H1 (cell line): ENCODE results near the gene CCNE1. TPM values are rescaled to one million over a fixed set of nuclear protein-coding genes. Genes with fewer than 3 reads are reported as not detected.
A peak's percentile ranks its signal among the peaks of the same experiment; 100 is the strongest.

ENCODE experiments used
- CTCF ChIA-PET: fragments of 300-600 bp; sonication (Branson Sonifier 250); formaldehyde crosslinking; loops from one replicate; lab custom pipeline; 2021; ENCODE audit not compliant: partially characterized antibody; lab: Charles Lee
- POLR2A ChIA-PET: fragments of 300-600 bp; sonication (Branson Sonifier 250); formaldehyde crosslinking; loops from one replicate; lab custom pipeline; 2021; ENCODE audit warnings: inconsistent platforms; ENCODE audit not compliant: partially characterized antibody; lab: Charles Lee
- DNase-seq, 2 experiments: peaks; one replicate each; pipeline versions ENCODE4 v3.0.0 to v3.0.0-alpha.2; 2010 to 2022; ENCODE audit warnings: low spot score in 2 of 2, low read depth in 1 of 2, mixed read lengths in 1 of 2
- FAIRE-seq: peaks from 2 replicates; lab custom pipeline; 2011; peaks lifted over from hg19 to GRCh38; lab: Jason Lieb, UNC
- H2AFZ ChIP-seq: 2 replicates; pipeline ENCODE4 v1.8.1; 2012; ENCODE audit warnings: low read length, inconsistent platforms
- H2AK5ac ChIP-seq: 2 replicates; pipeline ENCODE4 v1.6.1; 2013; ENCODE audit warnings: low read depth, low read length
- H2BK120ac ChIP-seq: replicated peaks from 2 replicates; pipeline ENCODE3; 2013; ENCODE audit warnings: low read depth, low read length, inconsistent platforms
- H2BK12ac ChIP-seq: 2 replicates; pipeline ENCODE4 v1.6.1; 2013; ENCODE audit warnings: low read depth, low read length
- H2BK15ac ChIP-seq: 2 replicates; pipeline ENCODE4 v1.6.1; 2013; ENCODE audit warnings: low read length
- H2BK20ac ChIP-seq: 2 replicates; pipeline ENCODE4 v1.6.1; 2013; ENCODE audit warnings: low read length
- H2BK5ac ChIP-seq: 2 replicates; pipeline ENCODE4 v1.6.1; 2013; ENCODE audit warnings: low read depth, low read length
- H3K14ac ChIP-seq: 2 replicates; pipeline ENCODE4 v1.6.1; 2013; ENCODE audit warnings: inconsistent platforms; ENCODE audit not compliant: insufficient read length
- H3K18ac ChIP-seq: 2 replicates; pipeline ENCODE4 v1.6.1; 2013; ENCODE audit warnings: low read length; ENCODE audit errors: extremely low read depth
- H3K23ac ChIP-seq: 2 replicates; pipeline ENCODE4 v1.6.1; 2013; ENCODE audit warnings: inconsistent platforms; ENCODE audit not compliant: insufficient read length
- H3K23me2 ChIP-seq: 2 replicates; pipeline ENCODE4 v1.6.1; 2013; ENCODE audit warnings: low read depth, low read length
- H3K27ac ChIP-seq: 2 replicates; pipeline ENCODE4 v1.6.1; 2011; ENCODE audit warnings: low read depth, low read length, inconsistent platforms
- H3K27me3 ChIP-seq, 4 experiments: replicated peaks in 1 of 4; 1 replicate in 1 of 4; 2 replicates in 3 of 4; pipeline versions ENCODE4 v1.6.1 to v1.8.1; 2011 to 2013; ENCODE audit warnings: low read length in 3 of 4, mild to moderate bottlenecking in 3 of 4, inconsistent platforms in 2 of 4, mixed read lengths in 2 of 4, moderate library complexity in 1 of 4; ENCODE audit not compliant: control insufficient read depth in 3 of 4, insufficient read depth in 3 of 4; ENCODE audit errors: extremely low read depth in 1 of 4
- H3K36me3 ChIP-seq, 4 experiments: 2 replicates each; pipeline versions ENCODE4 v1.6.1 to v1.8.1; 2011 to 2013; ENCODE audit warnings: mild to moderate bottlenecking in 4 of 4, low read length in 3 of 4, moderate library complexity in 2 of 4, control low read depth in 1 of 4, inconsistent platforms in 1 of 4; ENCODE audit not compliant: insufficient read depth in 4 of 4, control insufficient read depth in 2 of 4
- H3K4ac ChIP-seq: replicated peaks from 2 replicates; pipeline ENCODE3; 2013; ENCODE audit warnings: low read length, low read depth, mixed read lengths, inconsistent platforms; ENCODE audit not compliant: insufficient read length
- H3K4me1 ChIP-seq, 4 experiments: replicated peaks in 1 of 4; 1 replicate in 1 of 4; 2 replicates in 3 of 4; pipeline versions ENCODE4 v1.6.1 to v1.8.1; 2011 to 2013; ENCODE audit warnings: low read length in 3 of 4, inconsistent platforms in 2 of 4, mixed read lengths in 1 of 4; ENCODE audit not compliant: insufficient read depth in 4 of 4, control insufficient read depth in 3 of 4
- H3K4me2 ChIP-seq, 2 experiments: 2 replicates each; pipeline versions ENCODE4 v1.6.1 to v1.8.1; 2011 to 2013; ENCODE audit warnings: low read depth in 2 of 2, low read length in 2 of 2, control low read depth in 1 of 2, inconsistent platforms in 1 of 2, mild to moderate bottlenecking in 1 of 2; ENCODE audit not compliant: insufficient read depth in 1 of 2
- H3K4me3 ChIP-seq, 4 experiments: fragments of 200-600, 300-600 bp in 1 of 4; sonication (generic), shearing (Covaris generic), sonication (Bioruptor Twin) in 1 of 4; 2 replicates each; pipeline versions ENCODE4 v1.5.1 to v1.8.1; 2011 to 2016; ENCODE audit warnings: low read length in 4 of 4, low read depth in 3 of 4, control low read depth in 2 of 4, inconsistent platforms in 2 of 4, mild to moderate bottlenecking in 2 of 4, mixed read lengths in 1 of 4, moderate library complexity in 1 of 4; ENCODE audit not compliant: insufficient read depth in 2 of 4; ENCODE audit errors: extremely low read depth in 1 of 4
- H3K56ac ChIP-seq: replicated peaks from 2 replicates; pipeline ENCODE3; 2013; ENCODE audit warnings: low read depth, mild to moderate bottlenecking, mixed read lengths, low read length, inconsistent platforms; ENCODE audit not compliant: insufficient read length
- H3K79me1 ChIP-seq: 2 replicates; pipeline ENCODE4 v1.6.1; 2013; ENCODE audit warnings: low read depth, low read length, control low read depth
- H3K79me2 ChIP-seq, 2 experiments: 2 replicates each; pipeline versions ENCODE4 v1.6.1 to v1.8.1; 2012 to 2013; ENCODE audit warnings: low read length in 2 of 2, mild to moderate bottlenecking in 2 of 2, inconsistent platforms in 1 of 2; ENCODE audit not compliant: insufficient read depth in 2 of 2, control insufficient read depth in 1 of 2
- H3K9ac ChIP-seq, 4 experiments: replicated peaks in 1 of 4; 1 replicate in 1 of 4; 2 replicates in 3 of 4; pipeline versions ENCODE4 v1.6.1 to v1.8.1; 2011 to 2013; ENCODE audit warnings: low read depth in 3 of 4, low read length in 3 of 4, control low read depth in 2 of 4, mild to moderate bottlenecking in 2 of 4, moderate library complexity in 2 of 4, inconsistent platforms in 1 of 4; ENCODE audit errors: extremely low read depth in 1 of 4
- H3K9me3 ChIP-seq, 2 experiments: 2 replicates each; pipeline versions ENCODE4 v1.6.1 to v1.8.1; 2012 to 2013; ENCODE audit warnings: mild to moderate bottlenecking in 2 of 2, moderate library complexity in 2 of 2, control low read depth in 1 of 2, inconsistent platforms in 1 of 2, low read depth in 1 of 2, low read length in 1 of 2, mixed read lengths in 1 of 2; ENCODE audit not compliant: insufficient read depth in 2 of 2
- H4K20me1 ChIP-seq, 2 experiments: replicated peaks in 1 of 2; 2 replicates each; pipeline versions ENCODE3 to v1.8.1; 2011 to 2013; ENCODE audit warnings: inconsistent platforms in 2 of 2, low read length in 2 of 2, mild to moderate bottlenecking in 1 of 2; ENCODE audit not compliant: insufficient read depth in 2 of 2, control insufficient read depth in 1 of 2
- H4K5ac ChIP-seq: 2 replicates; pipeline ENCODE4 v1.6.1; 2013; ENCODE audit warnings: low read length, low read depth, mixed read lengths, inconsistent platforms; ENCODE audit not compliant: insufficient read length
- H4K8ac ChIP-seq: 2 replicates; pipeline ENCODE4 v1.8.0; 2013; ENCODE audit warnings: mild to moderate bottlenecking, moderate library complexity, low read length, inconsistent platforms; ENCODE audit not compliant: insufficient read depth; ENCODE audit errors: extremely low read depth
- H4K91ac ChIP-seq: replicated peaks from 2 replicates; pipeline ENCODE3; 2013; ENCODE audit warnings: low read length, mixed read lengths, inconsistent platforms; ENCODE audit not compliant: insufficient read length
- EP300 ChIP-seq, 2 experiments: IDR thresholded peaks; 1 replicate in 1 of 2; 2 replicates in 1 of 2; pipeline ENCODE4 v1.6.1; 2011 to 2012; ENCODE audit warnings: low read depth in 2 of 2, low read length in 2 of 2, mild to moderate bottlenecking in 2 of 2, borderline replicate concordance in 1 of 2, inconsistent platforms in 1 of 2, moderate library complexity in 1 of 2
- EZH2 ChIP-seq: fragments of 200-600 bp; sonication (generic); IDR thresholded peaks from 2 replicates; pipeline ENCODE4 v1.7.1; 2012; ENCODE audit warnings: low read depth, mild to moderate bottlenecking, moderate library complexity, low read length, inconsistent platforms; ENCODE audit not compliant: severe bottlenecking
- RAD21 ChIP-seq, 2 experiments: IDR thresholded peaks in 1 of 2; conservative IDR thresholded peaks in 1 of 2; 2 replicates each; pipeline ENCODE4 v1.6.1; 2011; ENCODE audit warnings: low read depth in 2 of 2, low read length in 2 of 2, improper control_type of control experiment in 1 of 2, inconsistent platforms in 1 of 2, mild to moderate bottlenecking in 1 of 2, moderate library complexity in 1 of 2
- SIRT6 ChIP-seq: IDR thresholded peaks from one replicate; pipeline ENCODE4 v1.7.1; 2012; ENCODE audit warnings: low read length, inconsistent platforms
- WGBS, 2 experiments: shearing (Covaris generic) in 1 of 2; methylation state at CpG; one replicate each; pipeline versions ENCODE4 v1.1.6 to v1.1.7; 2013 to 2015; ENCODE audit warnings: low lambda C conversion rate in 2 of 2, mixed read lengths in 2 of 2, inconsistent platforms in 1 of 2, low coverage in 1 of 2, missing lambda C conversion rate in 1 of 2; ENCODE audit not compliant: insufficient replicate concordance in 2 of 2, insufficient coverage in 1 of 2, insufficient read length in 1 of 2; ENCODE audit errors: extremely low coverage in 1 of 2, missing lambda C conversion rate in 1 of 2; 5-methylcytosine and 5-hydroxymethylcytosine counted together
- polyA plus RNA-seq, 7 experiments: library from polyadenylated mRNA; depleted of rRNA in 3 of 7; stranded (reverse) in 5 of 7; unstranded in 2 of 7; fragments of >200 nt in 5 of 7; fragments of 200-250 nt in 2 of 7; gene quantifications; 1 replicate in 5 of 7; 2 replicates in 1 of 7; 4 replicates in 1 of 7; pipeline versions ENCODE4 v1.2.1 to v1.2.3, GENCODE V29; 2011 to 2013; ENCODE audit warnings: missing spikeins in 2 of 7, mixed read lengths in 2 of 7
- total RNA-seq: library from RNA; stranded (reverse); fragmentation: NEBNext Ultra II Directional; extraction: Animal tissue kit (Norgen Biotek cat#: 25700); gene quantifications from 2 replicates; pipeline ENCODE4 v1.2.1, GENCODE V29; 2021

Gene CCNE1
- total and polyA plus RNA-seq, 2 of the 8 experiments (the other 6 are each of a cell fraction or from before 2014, with no cell fraction given), result 43.2 to 44.6 TPM

DNA sequence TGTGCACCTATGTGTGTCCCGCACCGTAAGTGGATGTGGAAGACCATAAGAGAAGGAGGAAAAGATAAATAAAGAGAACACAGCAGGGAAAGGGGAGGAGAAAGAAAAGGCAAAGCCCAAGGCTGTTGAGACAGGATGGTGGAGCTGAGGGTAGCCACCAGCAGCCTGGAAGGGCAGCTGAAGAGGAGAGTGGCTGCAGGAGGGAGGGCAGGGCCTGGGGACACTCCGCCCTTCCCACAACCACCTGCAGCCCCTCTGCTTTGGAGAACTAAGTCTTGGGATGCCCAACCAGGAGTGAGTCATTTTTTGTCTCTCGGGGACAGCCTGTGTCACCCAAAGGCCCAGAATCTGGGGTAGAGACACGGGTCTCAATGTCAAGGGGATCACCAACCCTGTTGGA is 26.4 kb upstream of the CCNE1 start:
- H2AFZ ChIP-seq, result no peak overlapping the region
- H2BK15ac ChIP-seq, result no peak overlapping the region
- H2BK20ac ChIP-seq, result no peak overlapping the region
- ChIA-PET POLR2A (no interaction called here), CTCF (interaction anchor here (0.6 to 4.7 kb wide), 24 partner anchors 8 to 1355 kb away, joined by 3 to 41 read pairs (median 4); no protein-coding TSS in a partner anchor)
- no peak for DNase-seq
- H3K27me3 ChIP-seq, result no peaks in the 10 kb centered on the region
- H2BK120ac ChIP-seq, result no peak overlapping the region
- H4K8ac ChIP-seq, result no peak overlapping the region
- no peak overlapping the region for H3K4me2 ChIP-seq
- no peak for FAIRE-seq
- no peak overlapping the region for H3K9ac ChIP-seq
- no peaks in the 10 kb centered on the region for H3K9me3 ChIP-seq
- no peak overlapping the region for H3K27ac ChIP-seq
- no peak overlapping the region for H3K4ac ChIP-seq
- H3K23ac ChIP-seq, result no peak overlapping the region
- H3K18ac ChIP-seq, result no peak overlapping the region
- no peak overlapping the region for H2AK5ac ChIP-seq
- no peak overlapping the region for H3K14ac ChIP-seq
- WGBS, 2 experiments, result 83% methylated on average over 3 of the region's 5 CpGs; no CpG with 5 or more reads in 1 of the 2 experiments
- H4K5ac ChIP-seq, result no peak overlapping the region
- peaks cover 7% of the 10 kb centered on the region; the same call in 1 of the 2 replicates for H3K23me2 ChIP-seq
- H3K79me2 ChIP-seq, result no peaks in the 10 kb centered on the region
- no peak overlapping the region for H2BK12ac ChIP-seq
- no peaks in the 10 kb centered on the region for H3K4me1 ChIP-seq
- TF ChIP-seq RAD21 (IDR thresholded peaks at IDR 0.05 in 1 of 2, conservative IDR thresholded peaks at IDR 0.05 in 1 of 2; ENCODE audit: low read depth in 2 of 2, low read length in 2 of 2), result no peak
- TF ChIP-seq EZH2, result no peak
- TF ChIP-seq SIRT6, result no peak
- peak in 1 of 2 experiments; percentile 60; a peak in 1 of 3 replicates for TF ChIP-seq EP300 (IDR thresholded peaks at IDR 0.05; ENCODE audit: borderline replicate concordance in 1 of 2, low read depth in 2 of 2, low read length in 2 of 2)
- H3K79me1 ChIP-seq, result no peaks in the 10 kb centered on the region
- no peaks in the 10 kb centered on the region for H3K36me3 ChIP-seq
- H3K4me3 ChIP-seq, result no peak overlapping the region
- peaks cover 0 to 1% of the 10 kb centered on the region in 2 experiments for H4K20me1 ChIP-seq
- no peak overlapping the region for H3K56ac ChIP-seq
- no peak overlapping the region for H4K91ac ChIP-seq
- no peak overlapping the region for H2BK5ac ChIP-seq
